NB4 (cell line): Measurements from ENCODE around the gene ADCYAP1.

Source experiments
- CTCF ChIP-seq: IDR thresholded peaks from one replicate; pipeline ENCODE4 v1.5.1; 2012; ENCODE audit warnings: low read depth, low read length
- MYC ChIP-seq: IDR thresholded peaks from 2 replicates; pipeline ENCODE4 v1.6.1; 2011; ENCODE audit warnings: low read depth, low read length
- POLR2A ChIP-seq: IDR thresholded peaks from 2 replicates; pipeline ENCODE4 v1.6.1; 2011; ENCODE audit warnings: mild to moderate bottlenecking; ENCODE audit not compliant: insufficient read length; ENCODE audit errors: extremely low read depth

- TF ChIP-seq CTCF, result no peak
- TF ChIP-seq POLR2A, result no peak
- no peak for TF ChIP-seq MYC
Measured at GRCh38 chr18:939166-939565, 34.5 kb downstream of the ADCYAP1 start.
